ENCODE results near the gene MTMR6.

GRCh38 chr13:25222740-25223139 is 64.5 kb downstream of the MTMR6 start:
- no peak for TF ChIP-seq POLR2A (IDR thresholded peaks at IDR 0.05)
- TF ChIP-seq CTCF (IDR thresholded peaks at IDR 0.05): no peak

All from body of pancreas (tissue), 4 donors.